ENCODE data around the gene HCAR1.
"Not testable (repeated sequence)": the region's sequence is repeated elsewhere in the genome, so short reads cannot be mapped to it uniquely, and the experiment has no call there.

Gene HCAR1

GRCh38 chr12:122716658-122717057 is 14.0 kb downstream of the HCAR1 start, which contains the start of gene HCAR3:
HCAR3 (minus strand) TSS chr12:122716811; CDS start chr12:122716737, 74 bp downstream.
- DNase-seq = not testable (repeated sequence)

GRCh38 chr12:122715211-122715610 is 15.4 kb downstream of the HCAR1 start:
- DNase-seq = not testable (repeated sequence)

- DNase-seq = not testable (repeated sequence)
Measured at GRCh38 chr12:122713491-122714188, 17.0 kb downstream of the HCAR1 start.

- not testable (repeated sequence) for DNase-seq
Measured at GRCh38 chr12:122711266-122711665, 19.4 kb downstream of the HCAR1 start.

- not testable (repeated sequence) for DNase-seq
Measured at GRCh38 chr12:122710341-122710740, 20.3 kb downstream of the HCAR1 start.

- DNase-seq = not testable (repeated sequence)
Measured at GRCh38 chr12:122709287-122709686, 21.4 kb downstream of the HCAR1 start.

GRCh38 chr12:122703841-122704240 is 26.8 kb downstream of the HCAR1 start:
- not testable (repeated sequence) for DNase-seq

GRCh38 chr12:122702890-122703611 is 27.6 kb downstream of the HCAR1 start, which contains the start of gene HCAR2:
HCAR2 (minus strand) TSS chr12:122703357; CDS start chr12:122703283, 74 bp downstream.
- DNase-seq = not testable (repeated sequence)

GRCh38 chr12:122701481-122701880 is 29.2 kb downstream of the HCAR1 start:
- DNase-seq = not testable (repeated sequence)

- not testable (repeated sequence) for DNase-seq
Measured at GRCh38 chr12:122700038-122700710, 30.5 kb downstream of the HCAR1 start.

GRCh38 chr12:122696922-122697321 is 33.7 kb downstream of the HCAR1 start:
- DNase-seq = not testable (repeated sequence)

- DNase-seq = no peak
Measured at GRCh38 chr12:122691566-122691965, 39.1 kb downstream of the HCAR1 start.

GRCh38 chr12:122688291-122688690 is 42.4 kb downstream of the HCAR1 start:
- DNase-seq = no peak

GRCh38 chr12:122687086-122687485 is 43.6 kb downstream of the HCAR1 start:
- no peak for DNase-seq

- DNase-seq = no peak
Measured at GRCh38 chr12:122686538-122686937, 44.1 kb downstream of the HCAR1 start.

- no peak for DNase-seq
Measured at GRCh38 chr12:122684297-122684813, 46.3 kb downstream of the HCAR1 start.

GRCh38 chr12:122681814-122682213 is 48.8 kb downstream of the HCAR1 start:
- DNase-seq = no peak

GRCh38 chr12:122680989-122681388 is 49.7 kb downstream of the HCAR1 start:
- not testable (repeated sequence) for DNase-seq

GRCh38 chr12:122676781-122677180 is 53.9 kb downstream of the HCAR1 start:
- DNase-seq = not testable (repeated sequence)
